ENCODE data around the gene RASEF. TPM values are rescaled to one million over a fixed set of nuclear protein-coding genes. Genes with fewer than 3 reads are reported as not detected.

Gene RASEF
- total and polyA plus RNA-seq, 8 donors = 10.3 to 27.3 (median 19.1) TPM

- FAIRE-seq = no peak
- DNase-seq = no peak
- ATAC-seq = no peak
- Histone ChIP-seq H3K4me1 (no peaks in the 10 kb centered on the region), H3K9me3 (no peaks in the 10 kb centered on the region), H3K27ac (no peak overlapping the region), H3K36me3 (peaks cover 0 to 6% (median 0%) of the 10 kb centered on the region in 3 donors), H3K4me3 (no peak overlapping the region), H3K27me3 (no peaks in the 10 kb centered on the region)
- no peak for TF ChIP-seq CTCF (IDR thresholded peaks at IDR 0.05)
- intact Hi-C loops (cut with DNase I) = no loop called here
These were observed 56.6 kb downstream of the RASEF start for GRCh38 chr9:83006378-83006777.

GRCh38 chr9:83005963-83006362 is 57.0 kb downstream of the RASEF start:
- TF ChIP-seq CTCF (IDR thresholded peaks at IDR 0.05) = no peak
- Histone ChIP-seq H3K27me3 (no peaks in the 10 kb centered on the region), H3K27ac (no peak overlapping the region), H3K36me3 (peaks cover 0 to 5% (median 0%) of the 10 kb centered on the region in 3 donors), H3K9me3 (no peaks in the 10 kb centered on the region), H3K4me3 (no peak overlapping the region), H3K4me1 (no peaks in the 10 kb centered on the region)
- FAIRE-seq (no peak), ATAC-seq (no peak), DNase-seq (no peak)
- WGBS, 2 donors = 95 to 97% methylated on average over 2 of the region's 2 CpGs
- intact Hi-C loops (cut with DNase I) = no loop called here

- Histone ChIP-seq H3K27ac (no peak overlapping the region), H3K9me3 (no peaks in the 10 kb centered on the region), H3K4me3 (no peak overlapping the region), H3K4me1 (no peaks in the 10 kb centered on the region), H3K36me3 (peaks cover 0 to 7% (median 0%) of the 10 kb centered on the region in 3 donors), H3K27me3 (no peaks in the 10 kb centered on the region)
- 93 to 100% methylated on average over 1 of the region's 1 CpG for WGBS, 2 donors
- no peak for TF ChIP-seq CTCF (IDR thresholded peaks at IDR 0.05)
- no peak for DNase-seq
- FAIRE-seq = no peak
- intact Hi-C loops (cut with DNase I) = no loop called here
- no peak for ATAC-seq
These were observed 57.6 kb downstream of the RASEF start for GRCh38 chr9:83005361-83005760.

- intact Hi-C loops (cut with DNase I) = no loop called here
- H3K4me3 ChIP-seq = no peak overlapping the region
- H3K4me1 ChIP-seq = no peaks in the 10 kb centered on the region
- H3K27me3 ChIP-seq = no peaks in the 10 kb centered on the region
- 94 to 96% methylated on average over 2 of the region's 2 CpGs for WGBS, 2 donors
- no peak overlapping the region for H3K27ac ChIP-seq
- no peak for DNase-seq
- H3K36me3 ChIP-seq = peaks cover 0 to 20% (median 0%) of the 10 kb centered on the region in 3 donors
- FAIRE-seq = no peak
- H3K9me3 ChIP-seq = no peaks in the 10 kb centered on the region
- no peak for ATAC-seq
- TF ChIP-seq CTCF (IDR thresholded peaks at IDR 0.05) = no peak
These were observed 60.6 kb downstream of the RASEF start for GRCh38 chr9:83002329-83002728.

GRCh38 chr9:83000765-83001164 is 62.2 kb downstream of the RASEF start:
- no peak overlapping the region for H3K4me3 ChIP-seq
- H3K27ac ChIP-seq = no peak overlapping the region
- no peak for TF ChIP-seq CTCF (IDR thresholded peaks at IDR 0.05)
- FAIRE-seq = no peak
- WGBS, 2 donors = 95 to 96% methylated on average over 5 of the region's 5 CpGs
- intact Hi-C loops (cut with DNase I) = no loop called here
- DNase-seq = no peak
- H3K36me3 ChIP-seq = peaks cover 0 to 32% (median 0%) of the 10 kb centered on the region in 3 donors
- H3K27me3 ChIP-seq = no peaks in the 10 kb centered on the region
- no peak for ATAC-seq
- no peaks in the 10 kb centered on the region for H3K9me3 ChIP-seq
- no peaks in the 10 kb centered on the region for H3K4me1 ChIP-seq
